MM.1S (cell line): ENCODE measurements around the gene NRG3.

Experiments used
- DNase-seq: peaks from one replicate; pipeline ENCODE4 v3.0.0-alpha.2; 2015
- H2AFZ ChIP-seq: fragments of 300-600 bp; sonication (generic); 2 replicates; pipeline ENCODE4 v1.6.0; 2016; ENCODE audit warnings: antibody characterized with exemption, low read length
- H3F3A ChIP-seq: fragments of 300-600 bp; sonication (generic); 2 replicates; pipeline ENCODE4 v1.6.1; 2016; ENCODE audit warnings: mild to moderate bottlenecking, antibody characterized with exemption, low read length, moderate library complexity, mixed read lengths; ENCODE audit not compliant: insufficient read depth
- H3K27ac ChIP-seq: fragments of 300-600 bp; sonication (generic); 2 replicates; pipeline ENCODE4 v1.5.1; 2016; ENCODE audit warnings: mild to moderate bottlenecking, low read length
- H3K27me3 ChIP-seq: fragments of 300-600 bp; sonication (generic); replicated peaks from 2 replicates; pipeline ENCODE4 v1.6.0; 2016; ENCODE audit warnings: low read length; ENCODE audit not compliant: insufficient read depth
- H3K36me3 ChIP-seq: fragments of 300-600 bp; sonication (generic); replicated peaks from 2 replicates; pipeline ENCODE4 v1.6.1; 2016; ENCODE audit warnings: mild to moderate bottlenecking, low read length, mixed read lengths; ENCODE audit not compliant: insufficient read depth
- H3K4me1 ChIP-seq: fragments of 300-600 bp; sonication (generic); 2 replicates; pipeline ENCODE4 v1.6.1; 2016; ENCODE audit warnings: low read length, mixed read lengths
- H3K4me2 ChIP-seq: fragments of 300-600 bp; sonication (generic); 2 replicates; pipeline ENCODE4 v1.6.0; 2016; ENCODE audit warnings: low read depth, low read length
- H3K4me3 ChIP-seq: fragments of 300-600 bp; sonication (generic); 2 replicates; pipeline ENCODE4 v1.5.1; 2016; ENCODE audit warnings: low read length, mixed read lengths
- H3K79me2 ChIP-seq: fragments of 300-600 bp; sonication (generic); 2 replicates; pipeline ENCODE4 v1.6.1; 2016; ENCODE audit warnings: mixed run types, low read length, mixed read lengths
- H3K9ac ChIP-seq: fragments of 300-600 bp; sonication (generic); 2 replicates; pipeline ENCODE4 v1.6.1; 2016; ENCODE audit warnings: low read length, mixed read lengths
- H3K9me2 ChIP-seq: fragments of 300-600 bp; sonication (generic); replicated peaks from 2 replicates; pipeline ENCODE4 v1.6.1; 2016; ENCODE audit warnings: mild to moderate bottlenecking, low read length, mixed read lengths; ENCODE audit not compliant: insufficient read depth
- H3K9me3 ChIP-seq: fragments of 300-600 bp; sonication (generic); replicated peaks from 2 replicates; pipeline ENCODE4 v1.6.1; 2016; ENCODE audit warnings: mild to moderate bottlenecking, low read length, mixed read lengths; ENCODE audit not compliant: insufficient read depth
- H4K20me1 ChIP-seq: fragments of 300-600 bp; sonication (generic); 2 replicates; pipeline ENCODE4 v1.6.1; 2016; ENCODE audit warnings: mild to moderate bottlenecking, low read length, moderate library complexity, mixed read lengths; ENCODE audit not compliant: insufficient read depth
- CTCF ChIP-seq: fragments of 300-600 bp; sonication (generic); IDR thresholded peaks from 2 replicates; pipeline ENCODE4 v1.5.1; 2016; ENCODE audit warnings: antibody characterized with exemption, low read length, mixed read lengths
- EZH2 ChIP-seq: fragments of 300-600 bp; sonication (generic); optimal IDR thresholded peaks from 2 replicates; pipeline ENCODE3; 2017; ENCODE audit warnings: low read depth, mild to moderate bottlenecking, antibody characterized with exemption, low read length, mixed read lengths
- EZH2phosphoT487 ChIP-seq: fragments of 300-600 bp; sonication (generic); IDR thresholded peaks from 2 replicates; pipeline ENCODE4 v1.6.1; 2018; ENCODE audit warnings: antibody characterized with exemption, low read length

Gene NRG3

GRCh38 chr10:81874875-81875466 is at the start of gene NRG3:
NRG3 (plus strand) TSS chr10:81875194.
- peak; percentile 59 for DNase-seq
- Histone ChIP-seq H4K20me1 (no peaks in the 10 kb centered on the region; the same call in 1 of the 2 replicates), H3F3A (peaks cover 12% of the 10 kb centered on the region), H3K79me2 (peaks cover 42% of the 10 kb centered on the region), H3K4me2 (peak within 1 kb of the TSS; percentile 85), H3K4me1 (0 out of 2 replicates have a peak, but pooled peaks cover 9% of the 10 kb centered on the region), H3K36me3 (no peaks in the 10 kb centered on the region), H3K9me2 (no peaks in the 10 kb centered on the region), H3K4me3 (peak within 1 kb of the TSS; percentile 94), H3K9ac (peak within 1 kb of the TSS; percentile 58), H3K27ac (peak within 1 kb of the TSS; percentile 10; the same call in 1 of the 2 replicates), H3K27me3 (no peaks in the 10 kb centered on the region), H3K9me3 (no peaks in the 10 kb centered on the region), H2AFZ (peak within 1 kb of the TSS; percentile 93)
- TF ChIP-seq EZH2: no peak
- no peak for TF ChIP-seq CTCF
- no peak for TF ChIP-seq EZH2phosphoT487

GRCh38 chr10:81828251-81828650 is 46.7 kb upstream of the NRG3 start:
- Histone ChIP-seq H3K9me3 (no peaks in the 10 kb centered on the region), H3K4me1 (no peaks in the 10 kb centered on the region), H3F3A (no peaks in the 10 kb centered on the region), H3K36me3 (no peaks in the 10 kb centered on the region), H3K27me3 (no peaks in the 10 kb centered on the region), H3K79me2 (no peaks in the 10 kb centered on the region), H3K4me2 (no peak overlapping the region), H3K4me3 (no peak overlapping the region), H4K20me1 (no peaks in the 10 kb centered on the region), H3K9me2 (no peaks in the 10 kb centered on the region), H3K9ac (no peak overlapping the region), H2AFZ (no peak overlapping the region), H3K27ac (no peak overlapping the region)
- DNase-seq: no peak
- TF ChIP-seq CTCF (no peak), EZH2phosphoT487 (no peak), EZH2 (no peak)

DNA sequence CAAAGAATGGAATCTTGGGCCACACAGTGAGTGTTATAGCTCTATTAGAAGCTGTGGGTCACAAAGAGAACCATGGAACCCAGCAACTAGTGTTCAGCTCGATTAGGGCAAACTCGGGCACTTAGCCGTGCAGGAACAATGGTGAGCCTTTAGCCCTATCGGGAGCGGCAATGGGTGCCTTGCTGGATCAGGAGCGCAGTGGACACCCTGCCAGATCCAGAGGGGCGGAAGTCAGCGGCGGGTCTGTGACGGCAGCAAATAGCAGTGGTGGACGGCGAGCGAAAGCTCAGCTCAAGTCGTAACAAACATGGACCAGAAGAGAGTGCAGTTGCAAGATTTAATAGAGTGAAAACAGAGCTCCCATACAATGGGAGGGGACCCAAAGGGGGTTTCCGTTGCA is 43.9 kb upstream of the NRG3 start:
- no peaks in the 10 kb centered on the region for H3K4me1 ChIP-seq
- no peaks in the 10 kb centered on the region for H3K27me3 ChIP-seq
- H3K27ac ChIP-seq: no peak overlapping the region
- no peaks in the 10 kb centered on the region for H3K9me3 ChIP-seq
- no peaks in the 10 kb centered on the region for H3F3A ChIP-seq
- DNase-seq: no peak
- H3K9me2 ChIP-seq: no peaks in the 10 kb centered on the region
- no peaks in the 10 kb centered on the region for H4K20me1 ChIP-seq
- H3K36me3 ChIP-seq: no peaks in the 10 kb centered on the region
- no peak overlapping the region for H2AFZ ChIP-seq
- no peak for TF ChIP-seq EZH2
- TF ChIP-seq CTCF: no peak
- TF ChIP-seq EZH2phosphoT487: no peak
- H3K9ac ChIP-seq: no peak overlapping the region
- no peaks in the 10 kb centered on the region for H3K79me2 ChIP-seq
- H3K4me2 ChIP-seq: no peak overlapping the region
- no peak overlapping the region for H3K4me3 ChIP-seq
